ENCODE measurements around the gene TTLL11.
"Not testable (repeated sequence)": the region's sequence is repeated elsewhere in the genome, so short reads cannot be mapped to it uniquely, and the experiment has no call there.

Gene TTLL11

DNA sequence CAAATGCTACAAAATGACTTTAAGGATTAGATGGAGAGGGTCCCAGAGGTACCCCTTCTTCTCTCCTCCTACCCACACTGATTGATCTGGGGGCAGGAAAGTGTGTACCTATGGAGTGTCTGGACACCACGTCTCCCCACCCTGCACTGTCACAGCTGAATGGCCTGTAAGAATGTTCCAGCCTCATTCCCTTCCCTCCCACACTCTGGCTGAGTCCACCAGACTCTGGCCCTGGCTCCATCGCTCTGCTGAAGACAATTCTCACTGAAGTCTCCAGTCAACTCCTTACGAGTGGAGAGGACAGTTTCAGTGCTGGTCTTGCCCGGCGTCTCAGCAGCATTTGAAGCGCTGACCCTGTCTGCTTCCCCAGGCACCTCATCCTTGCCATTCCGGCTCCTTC is 105.8 kb downstream of the TTLL11 start:
- Histone ChIP-seq H3K9ac (ENCODE audit: low read depth, low read length) (no peak overlapping the region), H3K27me3 (ENCODE audit: control insufficient read depth, insufficient read depth, low read length) (no peaks in the 10 kb centered on the region), H3K4me3 (ENCODE audit: low read length) (no peak overlapping the region), H3K4me1 (ENCODE audit: control insufficient read depth, insufficient read depth, low read length) (peaks cover 35% of the 10 kb centered on the region), H3K4me2 (ENCODE audit: low read length) (no peak overlapping the region), H3K9me3 (replicated peaks; ENCODE audit: low read length) (no peaks in the 10 kb centered on the region), H3K36me3 (ENCODE audit: insufficient read depth, low read length) (no peaks in the 10 kb centered on the region)

- H3K4me1 ChIP-seq (ENCODE audit: control insufficient read depth, insufficient read depth, low read length) = peaks cover 35% of the 10 kb centered on the region
- no peaks in the 10 kb centered on the region for H3K9me3 ChIP-seq (replicated peaks; ENCODE audit: low read length)
- no peak overlapping the region for H3K4me3 ChIP-seq (ENCODE audit: low read length)
- H3K36me3 ChIP-seq (ENCODE audit: insufficient read depth, low read length) = no peaks in the 10 kb centered on the region
- H3K9ac ChIP-seq (ENCODE audit: low read depth, low read length) = no peak overlapping the region
- H3K27me3 ChIP-seq (ENCODE audit: control insufficient read depth, insufficient read depth, low read length) = no peaks in the 10 kb centered on the region
- no peak overlapping the region for H3K4me2 ChIP-seq (ENCODE audit: low read length)
Observed at GRCh38 chr9:121985792-121986494, 107.2 kb downstream of the TTLL11 start.

GRCh38 chr9:121984726-121985402 is 108.2 kb downstream of the TTLL11 start:
- H3K4me2 ChIP-seq (ENCODE audit: low read length) = peak overlapping the region; percentile 52
- H3K4me3 ChIP-seq (ENCODE audit: low read length) = no peak overlapping the region
- H3K27me3 ChIP-seq (ENCODE audit: control insufficient read depth, insufficient read depth, low read length) = no peaks in the 10 kb centered on the region
- peak overlapping the region; percentile 40 for H3K9ac ChIP-seq (ENCODE audit: low read depth, low read length)
- H3K4me1 ChIP-seq (ENCODE audit: control insufficient read depth, insufficient read depth, low read length) = peaks cover 35% of the 10 kb centered on the region
- H3K36me3 ChIP-seq (ENCODE audit: insufficient read depth, low read length) = no peaks in the 10 kb centered on the region
- H3K9me3 ChIP-seq (replicated peaks; ENCODE audit: low read length) = no peaks in the 10 kb centered on the region

DNA sequence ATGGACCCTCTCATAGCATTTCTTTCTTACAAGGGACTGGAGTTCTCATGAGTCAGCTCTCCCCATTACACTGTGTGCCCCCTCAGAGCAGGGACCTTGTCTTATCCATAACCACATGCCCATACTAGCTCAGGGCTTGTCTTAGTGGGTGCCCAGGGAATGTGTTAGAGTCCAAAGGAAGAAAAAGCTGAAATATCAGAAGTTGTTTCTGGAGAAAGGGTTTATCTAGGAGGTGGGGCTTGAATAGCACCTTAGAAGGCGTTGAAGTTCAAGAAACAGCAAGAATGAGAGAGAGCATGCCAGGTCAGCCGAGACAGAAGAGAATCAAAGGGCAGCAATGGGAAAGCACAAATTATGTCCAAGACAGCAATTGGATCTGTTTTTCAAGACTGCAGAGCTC is 109.4 kb downstream of the TTLL11 start:
- no peaks in the 10 kb centered on the region for H3K36me3 ChIP-seq (ENCODE audit: insufficient read depth, low read length)
- peaks cover 35% of the 10 kb centered on the region for H3K4me1 ChIP-seq (ENCODE audit: control insufficient read depth, insufficient read depth, low read length)
- H3K4me2 ChIP-seq (ENCODE audit: low read length) = no peak overlapping the region
- no peak overlapping the region for H3K9ac ChIP-seq (ENCODE audit: low read depth, low read length)
- no peaks in the 10 kb centered on the region for H3K27me3 ChIP-seq (ENCODE audit: control insufficient read depth, insufficient read depth, low read length)
- no peak overlapping the region for H3K4me3 ChIP-seq (ENCODE audit: low read length)
- no peaks in the 10 kb centered on the region for H3K9me3 ChIP-seq (replicated peaks; ENCODE audit: low read length)

DNA sequence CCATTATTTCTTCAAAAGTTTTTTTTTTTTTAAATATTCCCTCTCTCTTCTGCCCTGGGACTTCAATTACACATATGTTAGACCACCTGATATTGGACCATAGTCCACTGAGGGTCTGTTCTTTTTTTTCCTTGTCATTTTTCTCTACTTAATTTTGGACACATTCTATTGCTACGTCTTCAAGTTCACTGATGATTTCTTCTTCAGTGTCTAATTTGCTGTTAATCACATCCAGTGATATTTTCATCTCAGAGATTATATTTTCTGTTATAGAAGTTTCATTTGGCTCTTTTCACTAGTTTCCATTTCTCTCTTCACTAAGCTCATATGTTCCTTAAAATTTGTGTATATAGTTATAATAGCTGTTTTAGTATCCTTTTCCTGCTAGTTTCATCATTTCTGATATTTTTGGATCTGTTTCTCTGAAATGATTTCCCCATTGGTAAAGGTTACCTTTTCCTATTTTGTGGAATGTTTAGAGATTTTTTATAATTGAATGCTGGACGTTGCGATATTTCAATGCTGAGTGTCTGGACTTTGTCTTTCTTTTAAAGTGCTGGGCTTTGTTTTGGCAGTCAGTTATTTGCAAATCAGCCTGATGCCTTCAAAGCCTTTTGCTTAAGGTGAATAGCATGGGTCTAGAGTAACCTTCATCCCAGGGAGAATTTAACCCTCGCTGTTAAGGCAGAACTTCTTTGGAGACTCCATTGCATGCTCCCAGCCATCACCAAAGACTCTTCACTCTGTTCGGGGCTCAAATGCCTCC is 111.8 kb downstream of the TTLL11 start:
- Histone ChIP-seq H3K27me3 (ENCODE audit: control insufficient read depth, insufficient read depth, low read length) (no peaks in the 10 kb centered on the region), H3K36me3 (ENCODE audit: insufficient read depth, low read length) (no peaks in the 10 kb centered on the region), H3K4me3 (ENCODE audit: low read length) (no peak overlapping the region), H3K4me2 (ENCODE audit: low read length) (no peak overlapping the region), H3K4me1 (ENCODE audit: control insufficient read depth, insufficient read depth, low read length) (peaks cover 32% of the 10 kb centered on the region), H3K9me3 (replicated peaks; ENCODE audit: low read length) (no peaks in the 10 kb centered on the region), H3K9ac (ENCODE audit: low read depth, low read length) (no peak overlapping the region)

- H3K9me3 ChIP-seq (replicated peaks; ENCODE audit: low read length); H3K27me3 ChIP-seq (ENCODE audit: control insufficient read depth, insufficient read depth, low read length); H3K4me3 ChIP-seq (ENCODE audit: low read length); H3K4me2 ChIP-seq (ENCODE audit: low read length); H3K9ac ChIP-seq (ENCODE audit: low read depth, low read length); H3K36me3 ChIP-seq (ENCODE audit: insufficient read depth, low read length): not testable (repeated sequence)
- peaks cover 26% of the 10 kb centered on the region for H3K4me1 ChIP-seq (ENCODE audit: control insufficient read depth, insufficient read depth, low read length)
Observed at GRCh38 chr9:121980665-121981064, 112.4 kb downstream of the TTLL11 start.

GRCh38 chr9:121979736-121980135 is 113.4 kb downstream of the TTLL11 start:
- H3K27me3 ChIP-seq (ENCODE audit: control insufficient read depth, insufficient read depth, low read length) = no peaks in the 10 kb centered on the region

GRCh38 chr9:121976751-121977150 is 116.4 kb downstream of the TTLL11 start:
- H3K9ac ChIP-seq (ENCODE audit: low read depth, low read length) = no peak overlapping the region
- H3K4me2 ChIP-seq (ENCODE audit: low read length) = no peak overlapping the region
- H3K4me1 ChIP-seq (ENCODE audit: control insufficient read depth, insufficient read depth, low read length) = peaks cover 28% of the 10 kb centered on the region
- no peak overlapping the region for H3K4me3 ChIP-seq (ENCODE audit: low read length)
- H3K27me3 ChIP-seq (ENCODE audit: control insufficient read depth, insufficient read depth, low read length) = no peaks in the 10 kb centered on the region
- no peaks in the 10 kb centered on the region for H3K36me3 ChIP-seq (ENCODE audit: insufficient read depth, low read length)
- no peaks in the 10 kb centered on the region for H3K9me3 ChIP-seq (replicated peaks; ENCODE audit: low read length)

More at GRCh38 chr9:121979736-121980135, 113.4 kb downstream of the TTLL11 start:
- Histone ChIP-seq H3K9me3 (replicated peaks; ENCODE audit: low read length) (no peaks in the 10 kb centered on the region), H3K4me2 (ENCODE audit: low read length) (no peak overlapping the region), H3K4me1 (ENCODE audit: control insufficient read depth, insufficient read depth, low read length) (peaks cover 19% of the 10 kb centered on the region), H3K36me3 (ENCODE audit: insufficient read depth, low read length) (no peaks in the 10 kb centered on the region), H3K4me3 (ENCODE audit: low read length) (no peak overlapping the region), H3K9ac (ENCODE audit: low read depth, low read length) (no peak overlapping the region)

DNA sequence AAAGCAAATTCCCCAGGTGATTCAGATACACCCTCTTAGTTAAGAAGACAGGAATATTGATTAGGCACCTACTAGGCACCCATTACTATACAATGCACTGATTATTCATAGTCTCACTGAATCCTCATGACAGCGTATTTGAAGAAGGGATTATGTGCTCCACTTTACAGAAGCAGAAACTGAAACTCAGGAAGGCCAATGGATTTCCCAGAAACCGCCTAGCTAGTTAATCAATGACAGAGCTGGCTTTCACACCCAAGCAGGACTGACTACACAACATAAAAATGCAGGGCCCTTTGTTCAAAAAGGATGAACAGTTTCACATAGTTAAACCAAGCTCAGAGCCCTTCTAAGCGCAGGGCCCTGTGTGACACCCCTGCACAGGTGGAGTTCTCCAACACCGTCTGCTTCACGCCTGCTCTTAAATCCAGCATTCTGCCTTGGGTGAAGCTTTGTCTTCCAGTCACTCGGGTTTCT is 117.3 kb downstream of the TTLL11 start:
- Histone ChIP-seq H3K36me3 (ENCODE audit: insufficient read depth, low read length) (no peaks in the 10 kb centered on the region), H3K9ac (ENCODE audit: low read depth, low read length) (no peak overlapping the region), H3K9me3 (replicated peaks; ENCODE audit: low read length) (no peaks in the 10 kb centered on the region), H3K27me3 (ENCODE audit: control insufficient read depth, insufficient read depth, low read length) (no peaks in the 10 kb centered on the region), H3K4me1 (ENCODE audit: control insufficient read depth, insufficient read depth, low read length) (peaks cover 29% of the 10 kb centered on the region), H3K4me3 (ENCODE audit: low read length) (no peak overlapping the region), H3K4me2 (ENCODE audit: low read length) (no peak overlapping the region)

DNA sequence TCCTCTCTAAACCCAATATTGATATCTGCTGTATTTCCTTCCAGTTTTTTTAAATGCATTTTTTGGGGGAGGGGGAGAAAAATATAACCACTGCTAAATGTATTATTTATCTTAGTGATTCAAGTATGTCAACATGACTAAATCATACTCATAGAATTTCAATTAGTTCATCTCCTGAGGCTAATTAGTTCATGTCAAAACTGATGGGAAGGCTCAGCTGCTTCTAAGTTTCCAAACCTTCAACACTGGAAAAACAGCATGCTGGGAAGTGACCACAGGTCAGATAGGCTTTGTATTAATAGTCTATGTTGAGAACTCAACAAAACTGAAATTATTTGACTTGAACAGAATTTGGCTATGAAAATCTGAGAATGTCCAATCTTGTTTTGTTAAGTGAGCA is 118.7 kb downstream of the TTLL11 start:
- no peaks in the 10 kb centered on the region for H3K36me3 ChIP-seq (ENCODE audit: insufficient read depth, low read length)
- no peak overlapping the region for H3K4me2 ChIP-seq (ENCODE audit: low read length)
- H3K4me3 ChIP-seq (ENCODE audit: low read length) = no peak overlapping the region
- no peak overlapping the region for H3K9ac ChIP-seq (ENCODE audit: low read depth, low read length)
- peaks cover 29% of the 10 kb centered on the region for H3K4me1 ChIP-seq (ENCODE audit: control insufficient read depth, insufficient read depth, low read length)
- no peaks in the 10 kb centered on the region for H3K9me3 ChIP-seq (replicated peaks; ENCODE audit: low read length)
- H3K27me3 ChIP-seq (ENCODE audit: control insufficient read depth, insufficient read depth, low read length) = no peaks in the 10 kb centered on the region

GRCh38 chr9:121972501-121972981 is 120.6 kb downstream of the TTLL11 start:
- peaks cover 29% of the 10 kb centered on the region for H3K4me1 ChIP-seq (ENCODE audit: control insufficient read depth, insufficient read depth, low read length)
- H3K27me3 ChIP-seq (ENCODE audit: control insufficient read depth, insufficient read depth, low read length) = no peaks in the 10 kb centered on the region
- H3K9ac ChIP-seq (ENCODE audit: low read depth, low read length) = peak overlapping the region; percentile 19
- peak overlapping the region; percentile 35 for H3K4me3 ChIP-seq (ENCODE audit: low read length)
- no peaks in the 10 kb centered on the region for H3K9me3 ChIP-seq (replicated peaks; ENCODE audit: low read length)
- no peaks in the 10 kb centered on the region for H3K36me3 ChIP-seq (ENCODE audit: insufficient read depth, low read length)
- peak overlapping the region; percentile 67 for H3K4me2 ChIP-seq (ENCODE audit: low read length)
